Fibroblast of mammary gland (primary cell): ENCODE data around the gene LTA.

Source experiments
- DNase-seq: peaks from one replicate; pipeline ENCODE4 v3.0.0-alpha.2; 2010; ENCODE audit warnings: low read depth
- H3K4me3 ChIP-seq: 2 replicates; pipeline ENCODE4 v1.5.1; 2011; ENCODE audit warnings: low read depth, mild to moderate bottlenecking, low read length, moderate library complexity; ENCODE audit not compliant: control insufficient read depth
- TF ChIP-seq, protein P1 (sequence below): conservative IDR thresholded peaks from 2 replicates; pipeline ENCODE4 v1.5.1; 2011; ENCODE audit warnings: low read depth, low read length, inconsistent platforms; ENCODE audit not compliant: control insufficient read depth, insufficient read depth

LTA gene, protein sequence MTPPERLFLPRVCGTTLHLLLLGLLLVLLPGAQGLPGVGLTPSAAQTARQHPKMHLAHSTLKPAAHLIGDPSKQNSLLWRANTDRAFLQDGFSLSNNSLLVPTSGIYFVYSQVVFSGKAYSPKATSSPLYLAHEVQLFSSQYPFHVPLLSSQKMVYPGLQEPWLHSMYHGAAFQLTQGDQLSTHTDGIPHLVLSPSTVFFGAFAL

DNA sequence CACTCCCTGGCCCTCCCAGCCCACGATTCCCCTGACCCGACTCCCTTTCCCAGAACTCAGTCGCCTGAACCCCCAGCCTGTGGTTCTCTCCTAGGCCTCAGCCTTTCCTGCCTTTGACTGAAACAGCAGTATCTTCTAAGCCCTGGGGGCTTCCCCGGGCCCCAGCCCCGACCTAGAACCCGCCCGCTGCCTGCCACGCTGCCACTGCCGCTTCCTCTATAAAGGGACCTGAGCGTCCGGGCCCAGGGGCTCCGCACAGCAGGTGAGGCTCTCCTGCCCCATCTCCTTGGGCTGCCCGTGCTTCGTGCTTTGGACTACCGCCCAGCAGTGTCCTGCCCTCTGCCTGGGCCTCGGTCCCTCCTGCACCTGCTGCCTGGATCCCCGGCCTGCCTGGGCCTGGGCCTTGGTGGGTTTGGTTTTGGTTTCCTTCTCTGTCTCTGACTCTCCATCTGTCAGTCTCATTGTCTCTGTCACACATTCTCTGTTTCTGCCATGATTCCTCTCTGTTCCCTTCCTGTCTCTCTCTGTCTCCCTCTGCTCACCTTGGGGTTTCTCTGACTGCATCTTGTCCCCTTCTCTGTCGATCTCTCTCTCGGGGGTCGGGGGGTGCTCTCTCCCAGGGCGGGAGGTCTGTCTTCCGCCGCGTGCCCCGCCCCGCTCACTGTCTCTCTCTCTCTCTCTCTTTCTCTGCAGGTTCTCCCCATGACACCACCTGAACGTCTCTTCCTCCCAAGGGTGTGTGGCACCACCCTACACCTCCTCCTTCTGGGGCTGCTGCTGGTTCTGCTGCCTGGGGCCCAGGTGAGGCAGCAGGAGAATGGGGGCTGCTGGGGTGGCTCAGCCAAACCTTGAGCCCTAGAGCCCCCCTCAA is at the start of gene LTA:
LTA (plus strand) TSS at position 249 of the 871 bp plus-strand sequence; CDS start at position 703, 454 bp downstream.
- no peak for DNase-seq
- no peak within 1 kb of the TSS for H3K4me3 ChIP-seq
- TF ChIP-seq, protein P1, sequence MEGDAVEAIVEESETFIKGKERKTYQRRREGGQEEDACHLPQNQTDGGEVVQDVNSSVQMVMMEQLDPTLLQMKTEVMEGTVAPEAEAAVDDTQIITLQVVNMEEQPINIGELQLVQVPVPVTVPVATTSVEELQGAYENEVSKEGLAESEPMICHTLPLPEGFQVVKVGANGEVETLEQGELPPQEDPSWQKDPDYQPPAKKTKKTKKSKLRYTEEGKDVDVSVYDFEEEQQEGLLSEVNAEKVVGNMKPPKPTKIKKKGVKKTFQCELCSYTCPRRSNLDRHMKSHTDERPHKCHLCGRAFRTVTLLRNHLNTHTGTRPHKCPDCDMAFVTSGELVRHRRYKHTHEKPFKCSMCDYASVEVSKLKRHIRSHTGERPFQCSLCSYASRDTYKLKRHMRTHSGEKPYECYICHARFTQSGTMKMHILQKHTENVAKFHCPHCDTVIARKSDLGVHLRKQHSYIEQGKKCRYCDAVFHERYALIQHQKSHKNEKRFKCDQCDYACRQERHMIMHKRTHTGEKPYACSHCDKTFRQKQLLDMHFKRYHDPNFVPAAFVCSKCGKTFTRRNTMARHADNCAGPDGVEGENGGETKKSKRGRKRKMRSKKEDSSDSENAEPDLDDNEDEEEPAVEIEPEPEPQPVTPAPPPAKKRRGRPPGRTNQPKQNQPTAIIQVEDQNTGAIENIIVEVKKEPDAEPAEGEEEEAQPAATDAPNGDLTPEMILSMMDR = no peak

- no peak for DNase-seq
- TF ChIP-seq, protein P1 = no peak
- H3K4me3 ChIP-seq = no peak overlapping the region
These were observed 46.5 kb upstream of the LTA start for GRCh38 chr6:31525553-31525931.

- no peak overlapping the region for H3K4me3 ChIP-seq
- DNase-seq = no peak
These were observed 46.0 kb upstream of the LTA start for GRCh38 chr6:31525932-31526591.

DNA sequence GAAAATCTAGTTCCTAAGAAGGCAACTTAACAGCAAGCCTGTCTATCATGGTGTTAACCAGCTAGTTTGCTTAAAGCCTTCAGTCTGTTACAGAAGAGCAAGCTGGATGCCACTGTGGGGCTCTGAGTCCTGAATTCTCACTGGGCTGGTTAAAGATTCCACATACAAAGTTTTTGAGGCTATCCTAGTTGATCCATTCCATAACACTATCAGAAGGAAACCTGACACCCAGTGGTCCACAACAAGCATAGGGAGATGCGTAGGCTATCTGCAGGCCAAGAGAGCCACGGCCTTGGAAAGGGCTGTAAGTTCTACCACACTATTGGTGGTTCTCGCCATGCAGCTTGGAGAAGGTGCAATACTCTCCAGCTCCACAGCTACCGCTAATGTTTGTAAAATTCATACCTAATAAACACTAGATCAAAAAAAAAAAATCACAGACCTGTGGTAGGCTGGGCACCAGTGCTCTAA is 43.7 kb upstream of the LTA start:
- H3K4me3 ChIP-seq = no peak overlapping the region
- DNase-seq = no peak
- TF ChIP-seq, protein P1 = no peak

More at GRCh38 chr6:31525932-31526591, 46.0 kb upstream of the LTA start:
- TF ChIP-seq, protein P1 = no peak

DNA sequence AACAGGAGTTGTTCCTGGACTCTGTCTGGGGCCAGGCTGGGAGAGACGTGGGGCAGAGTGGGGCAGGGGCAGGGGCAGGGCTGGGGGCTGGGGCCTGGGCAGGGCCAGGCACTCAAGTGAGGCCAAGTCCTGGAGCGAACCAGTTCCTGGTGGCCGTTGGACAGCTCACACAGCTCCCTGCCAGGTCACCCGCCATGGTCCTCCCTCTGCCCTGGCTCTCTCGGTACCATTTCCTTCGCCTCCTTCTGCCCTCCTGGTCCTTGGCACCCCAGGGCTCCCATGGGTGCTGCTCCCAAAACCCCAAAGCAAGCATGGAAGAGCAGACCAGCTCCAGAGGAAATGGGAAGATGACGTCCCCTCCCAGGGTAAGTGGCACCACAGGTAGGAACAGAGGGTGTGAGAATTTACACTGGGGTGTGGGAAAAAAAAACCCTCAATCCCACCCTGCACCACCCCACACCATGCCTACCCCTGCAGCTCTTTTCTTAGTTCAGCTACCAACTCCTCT is 43.2 kb upstream of the LTA start, which contains the start of gene MCCD1:
MCCD1 (plus strand) TSS at position 142 of the 508 bp plus-strand sequence; CDS start at position 195, 53 bp downstream.
- DNase-seq = no peak
- TF ChIP-seq, protein P1 = no peak
- no peak within 1 kb of the TSS for H3K4me3 ChIP-seq
